Ramos (cell line): ENCODE results near the gene EIF5B.

ENCODE experiments used
- in situ Hi-C: fragments of 300-500 bp; cut with MboI; formaldehyde crosslinking; loops from one replicate; pipeline ENCODE4 v1.14.3; 2022; ENCODE audit warnings: low sequenced_read_pairs; ENCODE audit not compliant: unreplicated experiment

The EIF5B gene

GRCh38 chr2:99448556-99448955 lies 111.4 kb downstream of the EIF5B start:
- in situ Hi-C loops: no loop called here

DNA sequence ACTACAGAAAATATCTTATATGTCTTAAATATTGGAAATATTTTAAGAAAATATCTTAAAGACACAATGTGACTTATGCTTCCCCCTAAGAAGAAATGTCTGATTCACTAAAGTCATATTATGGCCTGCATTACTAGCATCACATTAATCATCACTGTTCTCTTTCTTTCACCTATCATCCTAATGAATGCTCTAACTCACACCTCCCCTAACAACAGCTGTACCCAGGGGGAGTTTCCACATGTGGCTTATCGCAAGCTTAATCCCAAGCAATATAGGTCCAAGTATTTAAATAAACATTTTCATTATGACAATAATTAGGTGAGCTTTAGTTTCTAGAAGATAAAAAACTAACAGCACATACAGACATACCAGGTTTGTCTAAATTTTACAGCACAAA lies 113.0 kb downstream of the EIF5B start:
- in situ Hi-C loops: no loop called here
